Activated naive CD8-positive, alpha-beta T cell (primary cell): ENCODE measurements around the gene BID.
A peak's percentile ranks its signal among the peaks of the same experiment; 100 is the strongest.

Experiments
- H3K27ac Mint-ChIP-seq: one replicate; pipeline ENCODE4 v1.8.0; 2021; ENCODE audit warnings: mixed read lengths
- H3K27me3 Mint-ChIP-seq: one replicate; pipeline ENCODE4 v1.8.0; 2021; ENCODE audit warnings: mixed read lengths
- H3K36me3 Mint-ChIP-seq: one replicate; pipeline ENCODE4 v1.8.0; 2021; ENCODE audit warnings: mixed read lengths
- H3K4me1 Mint-ChIP-seq: one replicate; pipeline ENCODE4 v1.8.0; 2021; ENCODE audit warnings: low read depth, mixed read lengths
- H3K4me3 Mint-ChIP-seq: one replicate; pipeline ENCODE4 v1.8.0; 2021; ENCODE audit warnings: mild to moderate bottlenecking, mixed read lengths
- H3K9me3 Mint-ChIP-seq: one replicate; pipeline ENCODE4 v1.8.0; 2021; ENCODE audit warnings: low read depth, mixed read lengths

Gene BID

DNA sequence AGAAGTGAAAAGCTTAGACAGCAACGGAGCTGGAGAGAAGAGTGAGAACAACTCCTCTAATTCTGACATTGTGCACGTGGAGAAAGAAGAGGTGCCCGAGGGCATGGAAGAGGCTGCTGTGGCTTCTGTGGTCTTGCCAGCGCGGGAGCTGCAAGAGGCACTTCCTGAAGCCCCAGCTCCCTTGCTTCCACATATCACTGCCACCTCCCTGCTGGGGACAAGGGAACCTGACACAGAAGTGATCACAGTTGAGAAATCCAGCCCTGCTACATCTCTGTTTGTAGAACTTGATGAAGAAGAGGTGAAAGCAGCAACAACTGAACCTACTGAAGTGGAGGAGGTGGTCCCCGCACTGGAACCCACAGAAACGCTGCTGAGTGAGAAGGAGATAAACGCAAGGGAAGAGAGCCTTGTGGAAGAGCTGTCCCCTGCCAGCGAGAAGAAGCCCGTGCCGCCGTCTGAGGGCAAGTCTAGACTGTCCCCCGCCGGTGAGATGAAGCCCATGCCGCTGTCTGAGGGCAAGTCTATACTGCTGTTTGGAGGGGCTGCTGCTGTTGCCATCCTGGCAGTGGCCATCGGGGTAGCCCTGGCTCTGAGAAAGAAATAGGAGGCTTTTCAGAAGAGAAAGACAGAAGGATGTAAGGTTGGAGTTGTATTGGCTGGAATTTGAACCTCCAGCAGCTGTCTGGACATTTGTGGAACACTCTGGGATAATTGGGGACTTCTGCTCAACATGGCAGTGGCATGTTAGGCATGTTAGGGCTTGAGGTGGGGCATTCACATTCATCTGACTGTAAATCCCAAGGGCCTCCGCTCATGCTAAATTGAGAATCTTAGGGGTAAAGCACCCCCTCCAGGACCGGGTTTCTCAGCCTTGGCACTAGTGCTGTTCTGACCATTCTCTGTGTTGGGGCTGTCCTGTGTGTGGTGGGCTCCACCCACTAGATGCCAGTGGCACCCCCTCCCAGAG is 47.1 kb downstream of the BID start:
- H3K4me1 Mint-ChIP-seq, result peaks cover 16% of the 10 kb centered on the region
- H3K27me3 Mint-ChIP-seq, result no peaks in the 10 kb centered on the region
- no peak overlapping the region for H3K4me3 Mint-ChIP-seq
- H3K27ac Mint-ChIP-seq, result peak overlapping the region; percentile 65
- H3K9me3 Mint-ChIP-seq, result no peaks in the 10 kb centered on the region
- peaks cover 2% of the 10 kb centered on the region for H3K36me3 Mint-ChIP-seq

DNA sequence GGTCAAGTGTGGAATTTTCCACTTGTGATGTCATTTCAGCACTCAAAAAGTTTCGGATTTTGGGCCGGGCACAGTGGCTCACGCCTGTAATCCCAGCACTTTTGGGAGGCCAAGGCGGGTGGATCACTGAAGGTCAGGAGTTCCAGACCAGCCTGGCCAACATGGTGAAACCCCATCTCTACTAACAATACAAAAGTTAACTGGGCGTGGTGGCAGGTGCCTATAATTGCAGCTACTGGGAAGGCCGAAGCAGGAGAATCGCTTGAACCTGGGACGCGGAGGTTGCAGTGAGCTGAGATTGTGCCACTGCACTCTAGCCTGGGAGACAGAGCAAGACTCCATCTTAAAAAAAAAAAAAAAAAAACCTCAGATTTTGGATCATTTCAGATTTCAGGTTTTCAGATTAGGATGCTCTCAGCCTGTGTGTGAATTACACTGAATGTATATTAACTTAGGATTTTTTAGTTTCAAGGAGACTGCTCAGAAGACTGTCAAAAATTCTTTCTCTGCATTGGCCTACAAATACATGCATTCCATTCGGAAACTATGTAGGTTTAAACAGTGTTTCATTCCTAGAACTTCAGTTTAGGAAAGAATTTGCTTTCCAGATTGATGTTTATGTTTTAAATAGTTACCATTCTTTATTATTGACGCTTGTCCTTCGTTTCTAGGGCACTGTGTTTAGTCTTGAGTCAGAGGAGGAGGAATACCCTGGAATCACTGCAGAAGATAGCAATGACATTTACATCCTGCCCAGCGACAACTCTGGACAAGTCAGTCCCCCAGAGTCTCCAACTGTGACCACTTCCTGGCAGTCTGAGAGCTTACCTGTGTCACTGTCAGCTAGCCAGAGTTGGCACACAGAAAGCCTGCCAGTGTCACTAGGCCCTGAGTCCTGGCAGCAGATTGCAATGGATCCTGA is 48.0 kb downstream of the BID start:
- peaks cover 16% of the 10 kb centered on the region for H3K4me1 Mint-ChIP-seq
- H3K27me3 Mint-ChIP-seq, result no peaks in the 10 kb centered on the region
- peak overlapping the region; percentile 30 for H3K27ac Mint-ChIP-seq
- no peaks in the 10 kb centered on the region for H3K9me3 Mint-ChIP-seq
- peaks cover 2% of the 10 kb centered on the region for H3K36me3 Mint-ChIP-seq
- H3K4me3 Mint-ChIP-seq, result no peak overlapping the region

- peak overlapping the region; percentile 16 for H3K27ac Mint-ChIP-seq
- no peaks in the 10 kb centered on the region for H3K9me3 Mint-ChIP-seq
- H3K27me3 Mint-ChIP-seq, result no peaks in the 10 kb centered on the region
- no peak overlapping the region for H3K4me3 Mint-ChIP-seq
- H3K36me3 Mint-ChIP-seq, result peaks cover 2% of the 10 kb centered on the region
- peaks cover 16% of the 10 kb centered on the region for H3K4me1 Mint-ChIP-seq
These were observed 48.8 kb downstream of the BID start for GRCh38 chr22:17725500-17725796.

DNA sequence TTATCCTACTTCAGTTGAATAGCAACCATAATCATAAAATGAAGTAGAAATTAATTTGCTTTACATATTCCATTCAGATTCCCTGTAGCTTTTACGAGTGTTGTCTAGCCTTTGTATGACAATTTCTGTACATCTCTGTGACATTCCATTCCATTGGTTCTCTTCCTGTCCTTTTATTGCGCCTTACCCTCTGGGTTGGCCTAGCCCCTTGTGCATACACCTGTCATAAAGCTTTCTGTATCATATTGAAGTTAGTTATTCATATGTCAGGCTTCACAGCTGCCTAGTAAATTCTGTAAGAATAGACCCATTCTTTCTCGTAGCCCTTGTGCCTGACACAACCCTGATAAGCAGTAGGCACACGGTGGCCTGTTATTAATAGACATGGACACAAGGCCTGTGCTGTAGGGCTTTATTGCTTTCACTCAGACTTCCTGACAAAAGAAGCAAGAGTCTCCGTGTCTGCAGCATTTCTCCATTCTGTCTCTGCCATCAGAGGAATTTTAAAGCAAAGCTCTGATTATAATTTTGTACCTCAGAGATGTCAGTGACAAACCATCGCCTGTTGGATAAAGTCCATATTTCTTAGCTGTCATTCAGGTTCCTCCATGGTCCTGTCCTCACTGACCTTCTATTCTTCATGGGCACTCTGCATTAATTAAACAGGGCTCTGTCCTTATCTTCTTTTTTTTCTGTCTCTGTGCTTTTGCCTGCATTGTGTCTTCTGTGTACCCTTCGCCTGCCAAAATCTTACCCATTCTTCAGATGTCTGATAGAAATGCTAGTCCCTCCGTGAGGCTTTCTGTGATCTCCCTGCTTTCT is 49.4 kb downstream of the BID start:
- Mint-ChIP-seq H3K9me3 (no peaks in the 10 kb centered on the region), H3K36me3 (peaks cover 2% of the 10 kb centered on the region), H3K4me3 (no peak overlapping the region), H3K27me3 (no peaks in the 10 kb centered on the region), H3K4me1 (peaks cover 16% of the 10 kb centered on the region), H3K27ac (peak overlapping the region; percentile 16)

DNA sequence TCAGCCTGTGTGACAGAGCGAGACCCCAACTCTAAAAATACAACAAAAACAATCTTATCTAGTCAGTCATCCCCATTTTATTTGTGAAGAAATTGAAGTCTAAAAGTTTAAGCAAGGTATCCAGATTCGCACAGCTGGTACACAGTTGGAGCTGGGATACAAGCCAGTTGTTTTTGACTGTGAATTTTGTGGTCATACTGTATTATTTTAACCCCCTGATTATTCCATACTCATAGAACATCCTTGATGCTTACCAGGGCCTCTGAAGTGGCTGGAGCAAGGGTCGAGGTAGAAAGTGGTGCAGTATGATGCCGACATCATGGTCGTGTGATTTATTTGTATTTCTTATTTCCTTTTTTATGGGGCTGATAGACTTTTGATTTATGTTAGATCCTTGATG is 50.0 kb downstream of the BID start:
- Mint-ChIP-seq H3K27me3 (no peaks in the 10 kb centered on the region), H3K4me1 (peaks cover 16% of the 10 kb centered on the region), H3K4me3 (no peak overlapping the region), H3K27ac (no peak overlapping the region), H3K36me3 (peaks cover 2% of the 10 kb centered on the region), H3K9me3 (no peaks in the 10 kb centered on the region)

- no peak overlapping the region for H3K4me3 Mint-ChIP-seq
- H3K27me3 Mint-ChIP-seq, result no peaks in the 10 kb centered on the region
- no peak overlapping the region for H3K27ac Mint-ChIP-seq
These were observed 54.4 kb downstream of the BID start for GRCh38 chr22:17719911-17720310.

DNA sequence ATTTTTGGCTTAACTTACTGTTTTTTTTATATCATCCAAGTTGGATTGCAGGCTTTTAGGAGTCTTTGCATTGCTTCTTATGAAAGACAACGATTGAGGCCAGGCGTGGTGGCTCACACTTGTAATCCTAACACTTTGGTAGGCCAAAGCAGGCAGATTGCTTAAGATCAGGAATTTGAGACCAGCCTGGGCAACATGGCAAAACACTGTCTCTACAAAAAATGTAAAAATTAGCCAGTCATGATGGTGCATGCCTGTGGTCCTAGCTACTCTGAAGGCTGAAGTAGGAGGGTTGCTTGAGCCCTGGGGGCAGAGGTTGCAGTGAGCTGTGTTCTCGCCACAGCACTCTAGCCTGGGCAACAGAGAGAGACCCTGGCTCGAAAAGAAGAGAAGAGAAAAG is 56.6 kb downstream of the BID start:
- H3K27ac Mint-ChIP-seq, result no peak overlapping the region
- no peaks in the 10 kb centered on the region for H3K4me1 Mint-ChIP-seq
- H3K36me3 Mint-ChIP-seq, result no peaks in the 10 kb centered on the region
- no peaks in the 10 kb centered on the region for H3K27me3 Mint-ChIP-seq
- no peaks in the 10 kb centered on the region for H3K9me3 Mint-ChIP-seq
- no peak overlapping the region for H3K4me3 Mint-ChIP-seq

More at GRCh38 chr22:17719911-17720310, 54.4 kb downstream of the BID start:
- Mint-ChIP-seq H3K9me3 (no peaks in the 10 kb centered on the region), H3K36me3 (no peaks in the 10 kb centered on the region), H3K4me1 (no peaks in the 10 kb centered on the region)

DNA sequence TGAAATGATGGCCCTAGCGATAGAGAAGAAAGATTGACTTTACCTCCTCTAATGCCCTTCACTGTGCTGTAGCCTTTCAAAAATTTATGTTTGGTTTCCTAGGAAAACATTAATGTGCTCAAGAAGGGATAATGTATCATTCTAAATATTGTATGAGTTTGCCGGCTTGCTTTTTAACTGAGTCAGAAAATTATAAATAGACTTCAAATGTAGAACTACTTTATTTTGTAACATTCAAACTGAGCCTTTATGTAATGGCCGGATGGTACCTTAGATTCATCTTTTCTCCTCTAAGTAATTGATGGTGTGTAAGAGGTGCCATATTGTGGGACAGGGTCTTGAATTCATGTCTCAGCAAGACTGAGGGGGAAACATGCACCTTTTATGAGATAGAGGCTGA is 57.7 kb downstream of the BID start:
- no peak overlapping the region for H3K27ac Mint-ChIP-seq
- H3K4me1 Mint-ChIP-seq, result no peaks in the 10 kb centered on the region
- no peaks in the 10 kb centered on the region for H3K9me3 Mint-ChIP-seq
- H3K36me3 Mint-ChIP-seq, result peaks cover 2% of the 10 kb centered on the region
- H3K4me3 Mint-ChIP-seq, result no peak overlapping the region
- H3K27me3 Mint-ChIP-seq, result no peaks in the 10 kb centered on the region

DNA sequence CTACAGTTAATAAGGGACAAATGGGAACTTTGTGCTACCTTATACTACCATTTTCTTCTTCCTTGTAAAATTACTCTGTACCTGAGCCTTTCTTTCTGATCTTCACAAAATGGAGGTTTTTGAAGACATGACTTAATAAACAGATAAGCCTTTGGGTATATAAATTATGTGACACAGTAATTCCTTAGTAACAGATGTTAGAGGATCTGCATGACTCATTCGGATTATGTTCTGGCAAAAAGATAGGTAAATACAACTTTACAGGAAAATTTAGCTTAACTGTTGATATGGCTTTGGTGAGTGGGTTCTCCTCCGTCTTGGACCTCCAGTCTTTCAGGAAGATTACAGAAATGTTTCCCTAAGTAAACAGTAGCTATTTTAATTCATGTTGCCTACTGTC is 61.8 kb downstream of the BID start:
- H3K36me3 Mint-ChIP-seq, result peaks cover 4% of the 10 kb centered on the region
- H3K27me3 Mint-ChIP-seq, result no peaks in the 10 kb centered on the region
- H3K9me3 Mint-ChIP-seq, result no peaks in the 10 kb centered on the region
- H3K27ac Mint-ChIP-seq, result no peak overlapping the region
- H3K4me3 Mint-ChIP-seq, result no peak overlapping the region
- H3K4me1 Mint-ChIP-seq, result no peaks in the 10 kb centered on the region

DNA sequence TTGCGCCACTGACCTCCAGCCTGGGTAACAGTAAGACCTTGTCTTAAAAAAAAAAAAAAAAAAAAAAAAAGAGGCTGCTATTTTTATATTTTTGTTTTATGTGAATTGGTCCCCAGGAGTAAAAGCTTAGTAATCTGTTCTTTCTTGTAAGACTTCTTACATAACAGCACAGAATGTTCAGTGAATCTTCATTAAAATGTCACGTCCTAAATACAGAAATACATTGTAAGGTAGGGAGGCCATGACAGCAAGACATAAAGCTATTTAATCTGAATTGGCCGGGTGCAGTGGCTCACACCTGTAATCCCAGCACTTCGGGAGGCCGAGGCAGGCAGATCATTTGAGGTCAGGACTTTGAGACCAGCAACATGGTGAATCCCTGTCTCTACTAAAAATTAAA is 64.2 kb downstream of the BID start:
- peaks cover 18% of the 10 kb centered on the region for H3K4me1 Mint-ChIP-seq
- H3K27me3 Mint-ChIP-seq, result no peaks in the 10 kb centered on the region
- no peak overlapping the region for H3K4me3 Mint-ChIP-seq
- H3K36me3 Mint-ChIP-seq, result peaks cover 6% of the 10 kb centered on the region
- no peak overlapping the region for H3K27ac Mint-ChIP-seq
- no peaks in the 10 kb centered on the region for H3K9me3 Mint-ChIP-seq

- no peaks in the 10 kb centered on the region for H3K9me3 Mint-ChIP-seq
- no peaks in the 10 kb centered on the region for H3K27me3 Mint-ChIP-seq
- no peak overlapping the region for H3K27ac Mint-ChIP-seq
- peaks cover 14% of the 10 kb centered on the region for H3K36me3 Mint-ChIP-seq
- peaks cover 19% of the 10 kb centered on the region for H3K4me1 Mint-ChIP-seq
- H3K4me3 Mint-ChIP-seq, result no peak overlapping the region
These were observed 66.7 kb downstream of the BID start for GRCh38 chr22:17707526-17707925.

GRCh38 chr22:17706947-17707346 is 67.3 kb downstream of the BID start:
- Mint-ChIP-seq H3K27ac (peak overlapping the region; percentile 89), H3K4me1 (peaks cover 19% of the 10 kb centered on the region)

GRCh38 chr22:17705951-17706900 is 68.0 kb downstream of the BID start:
- Mint-ChIP-seq H3K36me3 (peaks cover 13% of the 10 kb centered on the region), H3K27me3 (no peaks in the 10 kb centered on the region), H3K4me1 (peaks cover 19% of the 10 kb centered on the region), H3K27ac (peak overlapping the region; percentile 89), H3K4me3 (peak overlapping the region; percentile 70), H3K9me3 (no peaks in the 10 kb centered on the region)

More at GRCh38 chr22:17706947-17707346, 67.3 kb downstream of the BID start:
- Mint-ChIP-seq H3K36me3 (peaks cover 13% of the 10 kb centered on the region), H3K9me3 (no peaks in the 10 kb centered on the region), H3K4me3 (no peak overlapping the region), H3K27me3 (no peaks in the 10 kb centered on the region)

GRCh38 chr22:17705546-17705945 is 68.7 kb downstream of the BID start:
- H3K27ac Mint-ChIP-seq, result peak overlapping the region; percentile 89
- H3K9me3 Mint-ChIP-seq, result no peaks in the 10 kb centered on the region
- peaks cover 13% of the 10 kb centered on the region for H3K36me3 Mint-ChIP-seq
- H3K27me3 Mint-ChIP-seq, result no peaks in the 10 kb centered on the region
- H3K4me1 Mint-ChIP-seq, result peaks cover 19% of the 10 kb centered on the region
- peak overlapping the region; percentile 46 for H3K4me3 Mint-ChIP-seq
